ENCODE data around the gene ACMSD. TPM values are rescaled to one million over a fixed set of nuclear protein-coding genes. Genes with fewer than 3 reads are reported as not detected.
A peak's percentile ranks its signal among the peaks of the same experiment; 100 is the strongest.

Gene ACMSD
- total RNA-seq, 1 experiment from 2014 or later = not detected

DNA sequence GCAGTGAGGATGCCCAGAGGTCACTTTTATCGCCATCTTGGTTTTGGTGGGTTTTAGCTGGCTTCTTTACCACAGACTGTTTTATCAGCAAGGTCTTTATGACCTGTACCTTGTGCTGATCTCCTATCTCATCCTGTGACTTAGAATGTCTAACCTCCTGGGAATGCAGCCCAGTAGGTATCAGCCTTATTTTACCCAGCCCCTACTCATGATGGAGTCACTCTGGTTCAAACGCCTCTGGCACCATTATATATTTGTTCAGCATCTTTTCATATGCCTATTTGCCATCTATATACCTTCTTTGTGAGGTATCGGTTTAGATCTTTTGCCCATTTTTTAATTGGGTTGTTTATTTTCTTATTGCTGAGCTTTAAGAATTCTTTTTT is 73.0 kb downstream of the ACMSD start:
- ChIA-PET POLR2A (no interaction called here), CTCF (no interaction called here)
- no peaks in the 10 kb centered on the region for H3K27me3 Mint-ChIP-seq (ENCODE audit: insufficient read depth, unreplicated experiment)
- TF ChIP-seq, protein P1, sequence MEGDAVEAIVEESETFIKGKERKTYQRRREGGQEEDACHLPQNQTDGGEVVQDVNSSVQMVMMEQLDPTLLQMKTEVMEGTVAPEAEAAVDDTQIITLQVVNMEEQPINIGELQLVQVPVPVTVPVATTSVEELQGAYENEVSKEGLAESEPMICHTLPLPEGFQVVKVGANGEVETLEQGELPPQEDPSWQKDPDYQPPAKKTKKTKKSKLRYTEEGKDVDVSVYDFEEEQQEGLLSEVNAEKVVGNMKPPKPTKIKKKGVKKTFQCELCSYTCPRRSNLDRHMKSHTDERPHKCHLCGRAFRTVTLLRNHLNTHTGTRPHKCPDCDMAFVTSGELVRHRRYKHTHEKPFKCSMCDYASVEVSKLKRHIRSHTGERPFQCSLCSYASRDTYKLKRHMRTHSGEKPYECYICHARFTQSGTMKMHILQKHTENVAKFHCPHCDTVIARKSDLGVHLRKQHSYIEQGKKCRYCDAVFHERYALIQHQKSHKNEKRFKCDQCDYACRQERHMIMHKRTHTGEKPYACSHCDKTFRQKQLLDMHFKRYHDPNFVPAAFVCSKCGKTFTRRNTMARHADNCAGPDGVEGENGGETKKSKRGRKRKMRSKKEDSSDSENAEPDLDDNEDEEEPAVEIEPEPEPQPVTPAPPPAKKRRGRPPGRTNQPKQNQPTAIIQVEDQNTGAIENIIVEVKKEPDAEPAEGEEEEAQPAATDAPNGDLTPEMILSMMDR (IDR thresholded peaks at IDR 0.05; ENCODE audit: insufficient read depth in 1 of 2, low read depth in 1 of 2, low read length in 1 of 2, severe bottlenecking in 1 of 2, unreplicated experiment in 1 of 2) = no peak
- peaks cover 6% of the 10 kb centered on the region for H3K4me1 Mint-ChIP-seq (ENCODE audit: low read depth, unreplicated experiment)
- no peak overlapping the region for H3K4me3 Mint-ChIP-seq (ENCODE audit: unreplicated experiment)
- intact Hi-C loops (cut with micrococcal nuclease; ENCODE audit: unreplicated experiment) = no loop called here
- Histone ChIP-seq H3K9me3 (peaks cover 3% of the 10 kb centered on the region; the same call in 1 of the 2 replicates), H3K4me1 (0 out of 2 replicates have a peak, but pooled peaks cover 1% of the 10 kb centered on the region), H3K4me3 (ENCODE audit: low read depth, low read length) (no peak overlapping the region), H3K27me3 (replicated peaks; ENCODE audit: control insufficient read depth, insufficient read depth, low read length) (no peaks in the 10 kb centered on the region), H3K36me3 (ENCODE audit: control insufficient read depth, insufficient read depth, low read length) (no peaks in the 10 kb centered on the region)
- H3K36me3 Mint-ChIP-seq (ENCODE audit: insufficient read depth, unreplicated experiment) = no peaks in the 10 kb centered on the region
- no peak overlapping the region for H3K27ac Mint-ChIP-seq (ENCODE audit: unreplicated experiment)
- BruUV-seq (replicated peaks) = no TSS peak
- no peak for DNase-seq
- peaks cover 16% of the 10 kb centered on the region for H3K9me3 Mint-ChIP-seq (ENCODE audit: unreplicated experiment)

GRCh38 chr2:134912361-134912760 is 73.9 kb downstream of the ACMSD start:
- BruUV-seq (replicated peaks) = no TSS peak
- intact Hi-C loops (cut with micrococcal nuclease; ENCODE audit: unreplicated experiment) = no loop called here
- Mint-ChIP-seq H3K27ac (ENCODE audit: unreplicated experiment) (no peak overlapping the region), H3K27me3 (ENCODE audit: insufficient read depth, unreplicated experiment) (no peaks in the 10 kb centered on the region), H3K4me1 (ENCODE audit: low read depth, unreplicated experiment) (peaks cover 6% of the 10 kb centered on the region), H3K4me3 (ENCODE audit: unreplicated experiment) (no peak overlapping the region), H3K9me3 (ENCODE audit: unreplicated experiment) (peaks cover 16% of the 10 kb centered on the region), H3K36me3 (ENCODE audit: insufficient read depth, unreplicated experiment) (no peaks in the 10 kb centered on the region)
- POLR2A ChIA-PET = no interaction called here
- H3K4me3 ChIP-seq (ENCODE audit: low read depth, low read length) = no peak overlapping the region
- CTCF ChIA-PET = interaction anchor here (0.6 kb wide), 1 partner anchor 407 kb away, joined by 6 read pairs; no protein-coding TSS in a partner anchor
- no peaks in the 10 kb centered on the region for H3K36me3 ChIP-seq (ENCODE audit: control insufficient read depth, insufficient read depth, low read length)
- DNase-seq = no peak
- TF ChIP-seq, protein P1 (IDR thresholded peaks at IDR 0.05; ENCODE audit: insufficient read depth in 1 of 2, low read depth in 1 of 2, low read length in 1 of 2, severe bottlenecking in 1 of 2, unreplicated experiment in 1 of 2) = no peak
- H3K4me1 ChIP-seq = 0 out of 2 replicates have a peak, but pooled peaks cover 5% of the 10 kb centered on the region
- peaks cover 3% of the 10 kb centered on the region; the same call in 1 of the 2 replicates for H3K9me3 ChIP-seq
- no peaks in the 10 kb centered on the region for H3K27me3 ChIP-seq (replicated peaks; ENCODE audit: control insufficient read depth, insufficient read depth, low read length)

DNA sequence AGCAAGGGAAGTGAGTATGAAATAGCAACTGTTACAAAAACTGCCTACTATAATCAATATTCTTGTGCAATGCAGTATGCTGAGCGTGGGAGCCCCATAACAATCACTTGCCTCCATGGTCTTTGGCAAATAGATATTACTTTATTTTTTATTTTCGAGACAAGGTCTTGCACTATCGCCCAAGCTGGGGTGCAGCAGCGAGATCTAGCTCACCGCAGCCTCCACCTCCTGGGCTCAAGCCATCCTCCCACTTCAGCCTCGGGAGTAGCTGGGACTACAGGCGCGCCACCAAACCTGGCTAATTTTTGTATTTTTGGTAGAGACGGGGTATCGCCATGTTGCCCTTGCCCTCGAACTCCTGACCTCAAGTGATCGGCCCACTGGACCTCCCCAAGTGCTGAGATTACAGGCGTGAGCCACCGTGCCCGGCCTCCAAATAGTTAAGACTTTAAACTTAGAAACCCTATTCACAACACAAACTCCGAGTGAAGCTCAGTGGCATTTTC is 79.0 kb downstream of the ACMSD start:
- Histone ChIP-seq H3K36me3 (ENCODE audit: control insufficient read depth, insufficient read depth, low read length) (no peaks in the 10 kb centered on the region), H3K27me3 (replicated peaks; ENCODE audit: control insufficient read depth, insufficient read depth, low read length) (no peaks in the 10 kb centered on the region), H3K9me3 (peaks cover 3% of the 10 kb centered on the region; the same call in 1 of the 2 replicates), H3K4me1 (0 out of 2 replicates have a peak, but pooled peaks cover 8% of the 10 kb centered on the region), H3K4me3 (ENCODE audit: low read depth, low read length) (peak overlapping the region; percentile 89)
- TF ChIP-seq, protein P1 (IDR thresholded peaks at IDR 0.05; ENCODE audit: insufficient read depth in 1 of 2, low read depth in 1 of 2, low read length in 1 of 2, severe bottlenecking in 1 of 2, unreplicated experiment in 1 of 2) = no peak
- Mint-ChIP-seq H3K9me3 (ENCODE audit: unreplicated experiment) (peaks cover 15% of the 10 kb centered on the region), H3K36me3 (ENCODE audit: insufficient read depth, unreplicated experiment) (peaks cover 29% of the 10 kb centered on the region), H3K27ac (ENCODE audit: unreplicated experiment) (peak overlapping the region; percentile 97), H3K4me1 (ENCODE audit: low read depth, unreplicated experiment) (no peaks in the 10 kb centered on the region), H3K27me3 (ENCODE audit: insufficient read depth, unreplicated experiment) (no peaks in the 10 kb centered on the region), H3K4me3 (ENCODE audit: unreplicated experiment) (peak overlapping the region; percentile 92)
- BruUV-seq (replicated peaks) = no TSS peak
- CTCF ChIA-PET = interaction anchor here (0.6 to 1.3 kb wide), 2 partner anchors 141 to 467 kb away, joined by 3 to 5 read pairs; no protein-coding TSS in a partner anchor
- POLR2A ChIA-PET = no interaction called here
- intact Hi-C loops (cut with micrococcal nuclease; ENCODE audit: unreplicated experiment) = no loop called here
- DNase-seq = peak in 1 of 2 experiments; percentile 27

All from Caco-2 (cell line).